Epithelial cell of esophagus (primary cell): ENCODE measurements around the gene MID2.

ENCODE experiments used
- DNase-seq: peaks from one replicate; pipeline ENCODE4 v3.0.0; 2010; ENCODE audit warnings: low read depth
- H3K4me3 ChIP-seq: 2 replicates; pipeline ENCODE4 v1.5.1; 2011; ENCODE audit warnings: mild to moderate bottlenecking, low read length, control low read depth
- TF ChIP-seq, protein P1 (sequence below): IDR thresholded peaks from 2 replicates; pipeline ENCODE4 v1.5.1; 2011; ENCODE audit warnings: low read depth, mild to moderate bottlenecking, low read length, control low read depth, inconsistent platforms; ENCODE audit not compliant: insufficient read depth; ENCODE audit errors: missing control alignments

The MID2 gene

DNA sequence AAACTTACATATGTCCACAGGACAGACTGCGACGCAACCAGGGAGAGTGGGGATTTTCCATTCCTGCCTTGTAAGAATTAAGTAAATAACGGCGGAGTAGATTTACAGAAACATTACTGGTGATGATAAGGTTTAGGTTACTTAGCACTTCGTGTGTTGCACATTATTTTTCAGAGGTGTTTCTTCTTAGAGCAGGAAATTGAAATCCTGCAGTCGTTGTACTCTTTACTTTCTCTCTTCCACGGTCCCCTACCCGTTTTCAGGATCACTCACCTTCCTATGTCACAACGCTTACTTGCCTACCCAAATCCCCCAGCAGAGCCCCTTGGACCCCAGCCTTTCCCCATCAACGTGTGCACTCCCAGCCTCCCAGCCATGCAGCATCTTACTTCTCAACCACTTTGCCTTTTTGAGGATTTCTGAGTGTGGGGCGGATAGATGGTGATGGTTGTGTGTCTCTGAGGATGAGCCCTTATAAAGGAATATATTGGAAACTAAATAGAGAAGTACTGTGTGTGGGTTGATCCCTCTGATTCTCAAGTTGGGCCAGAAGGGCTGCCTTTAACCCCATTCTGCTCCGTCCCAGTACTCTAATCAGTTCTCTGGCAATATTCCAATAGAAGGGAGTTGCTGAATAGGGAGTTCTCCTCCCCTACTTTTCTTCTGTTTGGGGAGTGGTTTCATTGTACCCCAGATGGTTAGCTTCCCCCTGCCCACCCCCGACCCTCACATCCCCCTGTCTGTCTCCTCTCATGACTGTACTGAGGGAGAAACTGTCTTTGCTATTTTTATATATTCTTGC, 1.6 kb downstream of the MID2 start:
- H3K4me3 ChIP-seq: peak overlapping the region; percentile 42
- TF ChIP-seq, protein P1, sequence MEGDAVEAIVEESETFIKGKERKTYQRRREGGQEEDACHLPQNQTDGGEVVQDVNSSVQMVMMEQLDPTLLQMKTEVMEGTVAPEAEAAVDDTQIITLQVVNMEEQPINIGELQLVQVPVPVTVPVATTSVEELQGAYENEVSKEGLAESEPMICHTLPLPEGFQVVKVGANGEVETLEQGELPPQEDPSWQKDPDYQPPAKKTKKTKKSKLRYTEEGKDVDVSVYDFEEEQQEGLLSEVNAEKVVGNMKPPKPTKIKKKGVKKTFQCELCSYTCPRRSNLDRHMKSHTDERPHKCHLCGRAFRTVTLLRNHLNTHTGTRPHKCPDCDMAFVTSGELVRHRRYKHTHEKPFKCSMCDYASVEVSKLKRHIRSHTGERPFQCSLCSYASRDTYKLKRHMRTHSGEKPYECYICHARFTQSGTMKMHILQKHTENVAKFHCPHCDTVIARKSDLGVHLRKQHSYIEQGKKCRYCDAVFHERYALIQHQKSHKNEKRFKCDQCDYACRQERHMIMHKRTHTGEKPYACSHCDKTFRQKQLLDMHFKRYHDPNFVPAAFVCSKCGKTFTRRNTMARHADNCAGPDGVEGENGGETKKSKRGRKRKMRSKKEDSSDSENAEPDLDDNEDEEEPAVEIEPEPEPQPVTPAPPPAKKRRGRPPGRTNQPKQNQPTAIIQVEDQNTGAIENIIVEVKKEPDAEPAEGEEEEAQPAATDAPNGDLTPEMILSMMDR: no peak

DNA sequence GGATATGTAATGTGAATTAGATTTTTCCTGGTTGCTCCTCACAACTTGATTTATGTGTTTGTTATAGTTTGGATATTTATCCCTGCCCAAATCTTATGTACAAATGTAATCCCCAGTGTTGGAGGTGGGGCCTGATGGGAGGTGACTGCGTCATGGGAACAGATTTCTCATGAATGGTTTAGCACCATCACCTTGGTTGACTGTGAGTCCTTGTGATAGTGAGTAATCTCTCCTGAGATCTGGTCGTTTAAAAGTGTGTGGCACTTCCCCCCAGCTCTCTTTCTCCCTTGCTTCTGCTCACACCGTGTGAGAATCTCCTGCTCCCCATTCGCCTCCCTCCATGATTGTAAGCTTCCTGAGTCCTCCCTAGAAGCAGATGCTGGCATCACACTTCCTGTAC, 2.2 kb downstream of the MID2 start:
- TF ChIP-seq, protein P1: no peak
- DNase-seq: peak; percentile 19
- H3K4me3 ChIP-seq: no peak overlapping the region

More for the DNA sequence above, 1.6 kb downstream of the MID2 start:
- no peak for DNase-seq

DNA sequence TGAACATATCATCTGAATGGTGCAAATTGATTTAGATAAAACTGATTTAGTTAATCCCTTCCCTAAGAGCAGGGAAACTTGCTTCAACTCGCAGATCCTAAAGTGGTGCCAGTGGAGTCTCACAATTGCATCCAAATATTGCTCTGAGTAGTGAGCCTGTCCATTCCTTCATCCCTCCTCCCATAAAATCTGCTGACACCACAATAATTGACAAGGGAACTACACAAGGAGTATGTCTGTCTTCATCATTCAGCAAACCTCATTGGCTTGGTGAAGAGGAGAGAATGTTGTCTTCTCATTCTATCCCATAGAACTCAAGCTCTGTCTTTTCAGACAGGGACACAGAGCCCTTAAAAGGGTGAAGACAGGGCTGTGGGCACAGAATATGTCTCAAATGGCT, 4.2 kb downstream of the MID2 start:
- DNase-seq: no peak
- no peak overlapping the region for H3K4me3 ChIP-seq
- TF ChIP-seq, protein P1: no peak

DNA sequence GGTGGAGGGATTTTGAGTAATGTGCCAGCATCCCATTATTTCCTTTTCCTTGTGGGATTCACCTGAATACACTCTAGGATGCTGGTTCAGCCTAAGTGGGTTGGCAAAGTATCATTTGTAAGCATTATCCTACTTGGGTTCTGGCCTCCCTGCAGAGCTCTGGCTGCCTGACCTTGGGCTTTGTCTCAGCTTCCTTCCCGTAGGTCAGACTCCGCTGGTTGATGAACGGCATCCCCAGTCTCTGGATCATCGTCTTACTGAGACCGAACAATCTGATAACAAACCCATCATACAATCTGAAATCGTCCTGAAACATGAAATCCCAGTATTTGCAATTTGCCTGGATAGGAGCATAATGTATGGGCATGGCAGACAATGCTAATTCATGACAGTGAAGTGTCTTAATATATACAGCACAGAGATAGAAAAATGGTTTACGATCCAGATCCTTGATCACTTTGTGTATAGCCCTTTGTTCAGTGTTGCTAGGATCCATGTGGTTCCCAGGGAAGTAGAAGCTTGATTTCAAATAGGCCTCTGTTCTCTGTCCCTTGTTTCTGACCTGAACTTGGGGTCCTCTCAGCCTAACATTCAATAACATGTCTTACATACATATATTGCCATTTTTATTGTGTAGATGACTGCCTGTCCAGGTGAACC, 5.5 kb downstream of the MID2 start:
- no peak for DNase-seq
- no peak overlapping the region for H3K4me3 ChIP-seq
- TF ChIP-seq, protein P1: no peak

DNA sequence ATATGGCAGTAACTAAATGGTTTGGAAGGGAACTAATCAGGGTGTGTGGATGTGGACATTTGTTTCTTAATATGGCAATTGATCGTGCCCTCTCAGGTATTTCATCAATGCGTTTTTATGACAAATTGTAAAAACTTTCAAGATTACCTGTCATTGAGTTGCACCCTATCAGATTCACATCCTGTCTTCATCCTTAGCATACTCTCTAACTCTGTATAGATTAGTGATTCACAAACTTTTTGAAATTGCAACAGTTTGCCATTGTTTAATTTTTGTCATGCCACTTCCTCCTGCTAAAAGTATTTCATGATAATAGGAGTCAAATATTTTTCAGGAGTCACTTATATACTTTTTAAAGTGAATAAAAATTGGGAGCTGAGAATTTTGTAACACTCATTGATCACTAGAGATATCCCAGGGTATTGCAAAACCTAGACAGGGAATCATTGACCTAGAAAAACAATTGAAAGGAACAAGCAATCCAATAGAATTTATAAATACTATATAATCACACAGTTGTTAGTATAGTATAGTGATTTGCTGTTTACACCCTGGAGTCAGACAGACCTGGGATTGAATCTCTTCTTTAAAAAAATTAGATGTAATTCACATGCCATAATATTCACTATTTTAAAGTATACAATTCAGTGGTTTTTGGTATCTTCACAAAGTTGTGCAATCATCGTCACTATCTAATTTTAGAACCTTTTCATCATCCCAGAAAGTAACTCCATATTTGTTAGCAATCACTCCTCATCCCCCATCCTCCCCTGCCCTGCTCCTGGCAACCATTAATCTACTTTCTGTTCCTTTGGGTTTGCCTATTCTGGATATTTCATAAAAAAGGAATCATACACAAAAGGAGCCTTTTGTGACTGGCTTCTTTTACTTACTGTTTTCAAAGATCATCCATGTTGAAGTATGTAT, 8.9 kb downstream of the MID2 start:
- no peak for DNase-seq
- TF ChIP-seq, protein P1: no peak
- H3K4me3 ChIP-seq: no peak overlapping the region

DNA sequence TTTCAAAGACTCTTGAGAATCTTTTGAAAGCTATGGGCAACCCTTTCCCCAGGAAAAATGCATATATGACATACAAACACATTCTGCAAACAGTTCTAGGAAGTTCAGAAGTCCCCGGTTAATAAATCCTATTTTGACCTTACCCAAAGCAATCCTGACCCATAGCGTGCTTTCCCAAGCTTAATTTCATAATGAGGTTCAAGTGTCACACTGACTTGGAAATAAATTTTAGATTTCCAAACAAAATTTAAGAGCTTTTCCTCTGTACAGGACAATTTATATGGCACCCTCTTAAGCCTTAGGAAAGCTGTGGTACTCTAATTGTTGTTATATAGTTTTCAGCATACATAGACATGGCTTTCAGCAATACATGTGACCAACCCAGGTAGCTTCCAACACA, 11.3 kb downstream of the MID2 start:
- H3K4me3 ChIP-seq: no peak overlapping the region
- DNase-seq: no peak
- TF ChIP-seq, protein P1: no peak
